Stimulated activated CD8-positive, alpha-beta memory T cell treated with anti-CD3 and anti-CD28 coated beads, Interleukin-7, amount 100 ng/mL, for 4 hours (primary cell): Measurements from ENCODE around the gene USF3.
"Not testable (repeated sequence)": the region's sequence is repeated elsewhere in the genome, so short reads cannot be mapped to it uniquely, and the experiment has no call there.

Experiments used
- DNase-seq, 2 donors: peaks; one replicate each; pipeline ENCODE4 v3.0.0-alpha.2; 2020; ENCODE audit warnings: low read depth in 2 of 2

The USF3 gene

DNA sequence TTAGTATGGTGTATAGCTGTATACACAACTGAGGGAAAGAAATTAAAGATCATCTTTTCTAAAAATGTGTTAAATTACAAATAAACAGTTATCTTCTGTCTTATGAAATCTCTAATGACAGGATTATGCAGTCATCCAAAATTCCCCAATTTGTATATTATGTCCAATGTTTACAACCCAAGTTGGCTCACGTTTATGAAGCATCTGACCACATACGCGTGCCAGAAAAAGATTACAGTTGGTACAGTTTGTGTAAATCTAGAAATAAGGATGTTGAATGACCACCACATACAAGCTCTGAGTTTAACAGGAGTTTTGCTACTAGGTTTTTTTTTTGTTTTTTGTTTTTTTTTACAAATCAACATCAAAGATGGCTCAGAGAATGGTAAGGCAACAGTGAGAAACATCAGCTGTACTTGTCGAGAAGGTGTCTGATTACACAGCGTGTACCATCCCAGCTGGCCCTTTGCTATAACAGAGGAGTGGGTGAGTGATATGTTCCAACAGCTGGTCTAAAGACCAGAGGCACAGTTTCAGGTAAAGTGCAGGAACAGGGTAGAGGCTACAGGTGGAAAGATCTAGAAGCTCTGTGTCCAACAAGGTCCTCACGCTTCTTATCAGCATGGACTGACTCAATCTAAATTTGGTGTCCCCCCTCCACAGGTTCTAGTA is 47.1 kb downstream of the USF3 start:
- no peak for DNase-seq

DNA sequence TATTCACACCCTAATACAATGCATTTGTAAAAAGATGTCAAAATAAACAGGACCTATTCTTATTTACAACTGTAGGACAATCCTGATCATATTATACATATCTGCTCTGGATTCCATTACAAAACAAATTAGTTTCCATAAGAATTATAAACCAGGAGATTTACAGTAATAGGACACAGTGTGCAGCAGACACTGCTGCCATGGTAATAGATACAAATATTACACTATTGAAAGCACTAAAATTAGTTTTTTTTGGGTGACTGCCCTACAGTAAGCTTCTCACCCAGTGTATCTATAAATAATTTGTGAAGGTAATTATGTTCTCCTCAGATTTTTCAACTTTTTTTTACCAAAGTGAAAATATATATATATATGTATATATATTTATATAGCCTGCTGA is 47.9 kb downstream of the USF3 start:
- no peak for DNase-seq

GRCh38 chr3:113643583-113643982 is 52.9 kb downstream of the USF3 start:
- no peak for DNase-seq

DNA sequence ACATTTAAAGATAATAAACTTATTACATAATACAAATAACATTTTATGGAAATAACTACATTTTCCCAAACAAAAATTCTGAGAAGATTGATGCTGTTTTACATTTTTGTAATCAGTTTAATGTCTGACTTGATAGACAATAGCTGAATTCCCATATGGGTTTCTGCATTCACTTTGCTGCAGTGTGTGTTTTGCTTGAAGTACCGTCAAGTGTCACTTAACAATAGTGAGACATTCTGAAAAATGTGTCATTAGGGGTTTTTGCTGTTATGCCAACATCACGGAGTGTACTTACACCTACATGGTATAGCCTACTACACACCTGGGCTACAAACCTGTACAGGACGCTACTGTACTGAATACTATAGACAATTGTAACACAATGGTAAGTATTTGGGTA is 57.5 kb downstream of the USF3 start:
- DNase-seq: no peak

DNA sequence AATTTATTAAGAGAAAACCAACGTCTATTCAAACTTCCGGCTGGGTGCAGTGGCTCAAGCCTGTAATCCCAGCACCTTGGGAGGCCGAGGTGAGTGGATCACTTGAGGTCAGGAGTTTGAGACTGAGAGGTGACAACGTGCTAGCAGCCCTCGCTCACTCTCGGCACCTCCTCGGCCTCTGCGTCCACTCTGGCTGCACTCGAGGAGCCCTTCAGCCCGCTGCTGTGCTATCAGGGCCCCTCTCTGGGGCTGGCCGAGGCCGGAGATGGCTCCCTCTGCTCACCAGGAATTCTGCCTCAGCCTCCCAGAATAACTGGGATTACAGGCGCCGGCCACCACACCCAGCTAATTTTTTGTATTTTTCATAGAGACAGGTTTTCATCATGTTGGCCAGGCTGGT is 58.7 kb downstream of the USF3 start:
- DNase-seq: no peak

DNA sequence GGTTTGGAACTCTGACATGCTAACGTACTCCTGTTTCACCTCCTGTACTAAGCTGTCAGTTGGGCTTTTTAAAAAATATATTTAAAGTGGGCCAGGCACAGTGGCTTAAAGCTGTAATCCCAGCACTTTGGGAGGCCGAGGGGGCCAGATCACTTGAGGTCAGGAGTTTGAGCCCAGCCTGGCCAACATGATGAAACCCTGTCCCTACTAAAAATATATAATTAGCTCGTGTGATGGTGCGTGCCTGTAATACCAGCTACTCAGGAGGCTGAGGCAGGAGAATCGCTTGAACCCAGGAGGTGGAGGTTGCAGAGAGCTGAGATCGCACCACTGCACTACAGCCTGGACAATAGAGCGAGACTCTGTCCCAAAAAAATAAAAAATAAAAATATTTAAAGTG is 60.4 kb downstream of the USF3 start:
- DNase-seq: not testable (repeated sequence)

- no peak for DNase-seq
Measured at GRCh38 chr3:113634782-113635474, 61.5 kb downstream of the USF3 start.

GRCh38 chr3:113631573-113631972 is 64.9 kb downstream of the USF3 start:
- DNase-seq: no peak

DNA sequence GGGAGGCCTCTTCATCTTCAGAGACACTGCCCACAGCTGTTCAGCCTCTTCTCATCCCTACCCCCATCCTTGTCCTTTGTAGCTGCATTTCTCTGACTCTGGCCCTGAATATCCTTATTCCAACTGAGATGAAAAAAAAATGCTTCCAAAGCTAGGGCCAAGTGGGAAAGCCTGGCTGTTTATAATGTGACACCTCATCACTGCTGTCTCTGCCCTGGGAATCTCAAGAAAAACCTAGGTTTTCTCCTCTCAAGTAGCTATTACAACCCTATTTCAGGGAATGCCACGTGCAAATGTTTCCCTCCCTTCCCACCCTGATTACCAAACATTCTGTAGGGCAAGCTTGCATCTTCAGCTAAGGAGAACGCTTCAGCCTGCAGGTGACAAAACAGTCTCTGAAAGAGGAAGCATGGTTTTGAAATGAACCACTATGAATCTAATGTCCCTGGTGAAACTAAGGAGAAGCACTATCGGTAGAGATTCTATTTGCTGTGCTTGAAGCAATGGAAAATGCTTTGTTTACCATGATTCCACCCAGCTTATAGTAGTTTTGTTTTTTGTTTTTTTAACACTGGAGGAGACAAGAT is 65.4 kb downstream of the USF3 start:
- no peak for DNase-seq

GRCh38 chr3:113629584-113630421 is 66.6 kb downstream of the USF3 start:
- DNase-seq: no peak

GRCh38 chr3:113628788-113629187 is 67.7 kb downstream of the USF3 start:
- DNase-seq: no peak

DNA sequence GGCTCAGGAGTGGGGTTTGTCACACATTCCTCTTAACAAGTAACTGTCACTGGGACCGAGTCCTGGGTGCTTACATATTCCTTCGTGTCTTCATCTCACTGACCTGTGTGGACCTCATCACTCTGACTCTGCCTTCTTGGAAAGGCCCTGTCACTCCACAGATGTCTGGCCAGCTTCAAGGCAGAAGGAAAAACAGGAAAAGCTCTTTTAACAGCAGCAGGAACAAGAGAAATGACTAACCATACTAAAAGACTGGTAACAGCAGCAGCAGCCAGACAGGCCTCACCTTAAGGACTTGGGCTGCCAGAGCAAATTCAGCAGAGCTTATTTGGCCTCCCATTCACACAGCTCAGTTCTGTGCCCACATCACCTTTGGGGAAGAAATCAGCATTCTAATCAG is 68.1 kb downstream of the USF3 start:
- DNase-seq: no peak

- no peak for DNase-seq
Measured at GRCh38 chr3:113626503-113627371, 69.7 kb downstream of the USF3 start.

DNA sequence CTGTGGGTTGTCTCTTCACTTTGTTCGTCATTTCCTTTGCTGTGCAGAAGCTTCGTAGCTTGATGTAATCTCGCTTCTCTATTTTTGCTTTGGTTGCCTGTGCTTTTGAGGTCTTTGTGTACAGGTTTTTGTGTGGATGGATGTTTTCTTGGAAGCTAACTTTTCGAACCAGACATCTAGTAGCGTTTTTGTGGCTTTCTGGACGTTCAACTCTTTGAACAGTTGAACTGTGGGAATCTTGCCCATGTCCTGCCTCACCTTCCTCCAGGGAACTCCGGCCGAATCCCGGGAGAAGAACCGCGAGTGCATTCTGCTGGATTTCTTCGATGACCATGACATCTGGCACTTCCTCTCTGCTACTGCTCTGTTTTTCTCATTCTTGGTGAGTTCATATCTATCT is 70.6 kb downstream of the USF3 start:
- no peak for DNase-seq

- no peak for DNase-seq
Measured at GRCh38 chr3:113623811-113624210, 72.6 kb downstream of the USF3 start.

GRCh38 chr3:113623324-113623723 is 73.1 kb downstream of the USF3 start:
- no peak for DNase-seq

GRCh38 chr3:113620091-113620490 is 76.4 kb downstream of the USF3 start:
- no peak for DNase-seq

DNA sequence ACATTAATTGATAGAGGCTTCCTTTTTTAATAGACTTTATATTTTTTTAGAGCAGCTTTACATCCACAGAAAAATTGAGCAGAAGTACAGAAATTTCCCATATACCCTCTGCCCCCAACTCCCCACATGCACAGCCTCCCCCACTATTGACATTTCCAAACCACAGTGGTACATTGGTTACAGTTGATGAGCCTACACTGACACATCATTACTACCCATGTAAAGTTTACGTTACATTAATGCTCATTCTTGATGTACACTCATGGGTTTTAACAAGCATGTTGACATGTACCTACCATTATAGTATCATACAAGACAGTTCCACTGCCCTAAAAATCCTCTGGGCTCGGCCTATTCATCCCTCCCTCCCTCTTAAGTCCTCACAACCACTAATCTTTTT is 78.7 kb downstream of the USF3 start:
- DNase-seq: no peak

DNA sequence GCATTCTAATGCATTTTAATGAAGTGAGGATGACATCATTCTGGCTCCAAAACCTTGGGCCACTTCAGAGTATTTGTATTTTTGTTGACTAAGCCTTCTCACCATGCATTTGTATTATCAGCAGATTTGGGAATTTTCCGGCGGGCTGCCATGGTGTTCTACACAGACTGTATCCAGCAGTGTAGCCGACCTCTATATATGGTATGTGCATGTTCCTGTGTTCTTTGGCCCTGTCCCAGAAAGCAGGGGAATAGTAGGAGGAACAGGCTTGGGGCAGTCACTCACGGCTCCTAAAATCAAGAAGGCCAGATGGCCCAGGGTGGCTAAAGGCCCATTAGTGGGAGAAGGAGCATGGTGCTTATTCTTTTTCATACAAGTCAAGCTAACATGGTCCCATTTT is 80.5 kb downstream of the USF3 start:
- no peak for DNase-seq

DNA sequence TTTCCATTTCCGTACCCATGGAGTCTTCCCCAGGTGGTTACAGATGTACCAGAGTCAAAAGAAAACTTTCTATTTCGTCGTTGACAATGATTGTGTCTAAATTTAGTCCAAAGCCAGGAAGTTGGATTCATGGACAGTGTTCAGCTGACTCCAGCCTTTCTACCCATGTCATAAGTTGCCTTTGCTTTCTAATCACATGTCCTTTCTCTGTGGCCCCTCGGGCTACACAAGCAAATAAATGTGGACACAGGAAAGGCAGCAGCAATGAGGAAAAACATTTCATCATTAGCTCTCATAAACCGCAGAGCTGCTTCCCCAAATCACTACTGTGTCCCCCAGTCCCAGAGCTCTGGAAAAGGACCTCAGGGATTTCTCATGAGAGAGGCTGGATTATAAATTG is 82.0 kb downstream of the USF3 start:
- no peak for DNase-seq

DNA sequence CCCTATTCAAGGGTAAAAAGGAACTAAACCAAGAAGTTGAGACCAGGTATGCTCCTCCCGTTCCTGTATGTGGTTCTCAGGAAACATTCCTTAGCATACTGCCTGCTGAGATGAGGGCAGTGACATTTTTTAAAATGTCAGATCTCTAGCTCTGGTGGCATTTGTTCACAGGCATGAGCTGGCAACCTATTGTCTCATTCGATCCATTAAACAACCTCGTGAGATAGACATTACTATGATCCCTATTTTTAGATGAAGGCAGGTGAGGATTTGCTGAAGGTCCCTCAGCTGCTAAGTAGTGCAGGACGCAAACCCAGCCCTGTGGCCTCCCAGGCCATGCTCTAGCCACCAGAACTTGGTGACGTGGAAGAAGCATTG is 89.2 kb downstream of the USF3 start:
- no peak for DNase-seq
